GM18511 (cell line): ENCODE results near the gene MAN2B2.

Experiments
- ATAC-seq: cut with Tn5 transposase; IDR thresholded peaks from one replicate; pipeline ENCODE4 v1.9.1; 2021; ENCODE audit warnings: mild to moderate bottlenecking, moderate library complexity; ENCODE audit not compliant: unreplicated experiment

The MAN2B2 gene

GRCh38 chr4:6592804-6593563, 18.0 kb downstream of the MAN2B2 start:
- no peak for ATAC-seq

DNA sequence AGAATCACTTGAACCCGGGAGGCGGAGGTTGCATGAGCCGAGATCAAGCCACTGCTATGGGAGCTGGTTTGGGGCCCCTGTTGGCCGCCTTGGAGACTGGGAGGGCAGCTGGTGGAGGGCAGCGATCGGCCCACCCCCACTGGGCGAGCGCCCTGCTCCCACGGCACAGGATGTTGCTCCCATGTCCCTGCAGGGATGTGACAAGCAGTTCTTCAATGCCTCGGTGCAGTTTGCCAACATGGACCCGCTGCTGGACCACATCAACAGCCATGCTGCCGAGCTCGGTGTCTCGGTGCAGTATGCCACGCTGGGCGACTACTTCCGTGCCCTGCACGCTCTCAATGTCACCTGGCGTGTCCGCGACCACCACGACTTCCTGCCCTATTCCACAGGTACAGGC, 19.4 kb downstream of the MAN2B2 start:
- no peak for ATAC-seq

DNA sequence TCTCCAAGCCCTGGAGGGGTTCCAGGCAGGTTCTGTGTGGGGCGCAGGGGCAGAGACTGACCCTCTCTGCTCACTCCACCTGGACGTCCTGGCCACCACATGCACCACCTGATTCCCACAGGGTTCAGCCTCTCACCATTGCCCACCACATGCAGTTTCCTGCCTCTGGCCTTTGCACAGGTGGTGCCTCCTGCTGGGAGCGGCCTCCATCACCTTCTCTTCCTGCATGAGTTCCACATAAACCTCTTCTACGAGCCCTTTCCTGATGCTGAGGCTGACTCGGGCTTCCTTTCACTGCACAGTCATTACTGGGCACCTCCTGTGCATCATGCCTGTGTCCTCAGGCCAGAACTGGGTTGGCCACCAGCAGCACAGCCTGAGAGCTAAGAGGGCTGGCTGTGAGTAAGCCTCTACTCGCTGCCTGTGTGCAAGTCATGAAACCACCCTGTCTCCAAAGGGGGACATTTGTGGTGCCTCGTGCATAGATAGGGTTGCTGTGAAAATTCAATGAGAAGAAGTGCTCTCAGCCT, 19.9 kb downstream of the MAN2B2 start:
- no peak for ATAC-seq

- no peak for ATAC-seq
Observed at GRCh38 chr4:6595897-6596537, 21.0 kb downstream of the MAN2B2 start.

DNA sequence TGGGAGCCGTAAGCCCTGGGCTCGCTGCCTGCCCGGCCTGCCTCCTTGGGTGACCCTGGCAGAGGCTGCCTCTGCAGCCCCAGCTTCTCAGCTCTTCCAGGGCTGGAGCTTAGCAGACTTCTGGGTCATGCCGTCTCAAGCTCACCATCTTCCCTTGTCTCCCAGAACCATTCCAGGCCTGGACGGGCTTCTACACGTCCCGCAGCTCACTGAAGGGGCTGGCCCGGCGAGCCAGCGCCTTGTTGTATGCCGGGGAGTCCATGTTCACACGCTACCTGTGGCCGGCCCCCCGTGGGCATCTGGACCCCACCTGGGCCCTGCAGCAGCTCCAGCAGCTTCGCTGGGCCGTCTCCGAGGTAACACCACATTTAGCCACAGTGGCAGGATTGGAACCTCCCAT, 22.0 kb downstream of the MAN2B2 start:
- no peak for ATAC-seq

GRCh38 chr4:6598127-6598526, 23.1 kb downstream of the MAN2B2 start:
- ATAC-seq, result no peak

- no peak for ATAC-seq
Observed at GRCh38 chr4:6598641-6599040, 23.7 kb downstream of the MAN2B2 start.

- ATAC-seq, result no peak
Observed at GRCh38 chr4:6601661-6602250, 26.8 kb downstream of the MAN2B2 start.

DNA sequence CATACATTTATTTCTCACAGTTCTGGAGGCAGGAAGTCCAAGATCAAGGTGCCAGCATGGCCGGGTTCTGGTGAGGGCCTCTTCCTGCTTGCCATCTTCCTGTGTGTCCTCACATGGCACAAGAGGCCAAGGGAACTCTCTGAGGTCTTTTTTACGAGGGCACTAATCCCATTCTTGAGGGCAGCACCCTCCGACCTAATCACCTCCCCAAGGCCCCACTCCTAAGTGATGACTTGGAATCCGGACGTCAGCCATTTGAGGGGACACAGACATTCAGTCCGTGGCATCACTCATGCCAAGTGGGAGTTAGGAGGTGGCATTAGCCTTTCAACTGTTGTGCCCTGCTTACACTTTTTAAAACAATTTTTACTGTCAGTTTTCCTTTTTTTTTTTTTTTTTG, 27.3 kb downstream of the MAN2B2 start:
- no peak for ATAC-seq

- no peak for ATAC-seq
Observed at GRCh38 chr4:6603128-6603527, 28.1 kb downstream of the MAN2B2 start.

DNA sequence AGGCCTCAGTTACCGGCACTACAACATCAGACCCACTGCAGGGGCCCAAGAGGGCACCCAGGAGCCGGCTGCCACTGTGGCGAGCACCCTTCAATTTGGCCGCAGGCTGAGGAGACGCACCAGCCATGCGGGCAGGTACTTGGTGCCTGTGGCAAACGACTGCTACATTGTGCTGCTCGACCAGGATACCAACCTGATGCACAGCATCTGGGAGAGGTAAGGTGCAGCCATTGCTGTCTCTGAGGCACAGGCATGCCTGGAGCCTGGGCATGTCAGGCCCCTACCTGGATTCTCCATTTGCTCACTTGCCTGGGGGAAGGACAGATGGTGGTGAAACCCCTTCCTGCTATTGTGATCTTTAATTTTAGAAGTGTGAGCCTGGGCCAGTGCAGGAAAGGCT, 30.1 kb downstream of the MAN2B2 start:
- ATAC-seq, result no peak

DNA sequence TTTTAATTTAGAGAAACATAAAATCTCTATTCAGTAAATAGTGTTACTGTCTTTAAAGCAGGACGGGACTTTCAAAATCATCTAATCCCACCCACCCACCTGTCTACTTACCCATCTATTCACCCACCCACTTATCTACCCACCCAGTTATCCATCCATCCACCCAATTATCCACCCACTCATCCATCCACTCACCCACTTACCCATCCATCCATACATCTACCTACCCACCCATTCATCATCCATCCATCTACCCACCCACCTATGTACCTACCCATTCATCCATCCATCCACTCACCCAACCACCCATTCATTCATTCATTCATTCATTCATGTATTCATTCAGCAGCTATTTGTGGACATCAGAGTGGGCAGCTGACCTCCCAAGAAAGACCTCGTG, 30.6 kb downstream of the MAN2B2 start:
- ATAC-seq, result no peak

GRCh38 chr4:6606465-6607235, 31.7 kb downstream of the MAN2B2 start:
- ATAC-seq, result no peak

DNA sequence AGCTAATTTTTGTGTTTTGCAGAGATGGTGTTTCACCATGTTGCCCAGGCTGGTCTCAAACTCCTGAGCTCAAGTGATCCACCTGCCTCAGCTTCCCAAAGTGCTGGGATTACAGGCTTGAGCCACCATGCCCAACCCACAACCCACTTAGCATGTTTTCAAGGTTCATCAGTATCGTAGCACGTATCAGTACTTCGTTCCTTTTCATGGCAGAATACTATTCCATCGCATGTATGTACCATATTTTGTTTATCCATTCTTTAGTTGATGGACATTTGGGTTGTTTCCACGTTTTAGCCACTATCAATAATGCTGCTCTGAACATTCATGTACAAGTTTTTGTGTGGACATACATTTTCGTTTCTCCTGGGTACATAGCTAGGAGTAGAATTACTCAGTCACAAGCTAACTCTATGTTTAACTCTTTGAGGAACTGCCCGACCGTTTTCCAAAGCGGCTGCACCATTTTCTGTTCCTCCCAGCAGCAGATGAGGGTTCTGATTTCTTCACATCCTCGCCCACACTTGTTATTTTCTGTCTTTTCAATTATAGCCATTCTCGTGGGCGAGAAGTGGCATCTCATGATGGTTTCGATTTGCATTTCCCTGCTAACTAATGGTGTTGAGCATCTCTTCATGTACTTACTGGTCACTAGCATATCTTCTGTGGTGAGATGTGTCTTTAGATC, 32.5 kb downstream of the MAN2B2 start:
- no peak for ATAC-seq

DNA sequence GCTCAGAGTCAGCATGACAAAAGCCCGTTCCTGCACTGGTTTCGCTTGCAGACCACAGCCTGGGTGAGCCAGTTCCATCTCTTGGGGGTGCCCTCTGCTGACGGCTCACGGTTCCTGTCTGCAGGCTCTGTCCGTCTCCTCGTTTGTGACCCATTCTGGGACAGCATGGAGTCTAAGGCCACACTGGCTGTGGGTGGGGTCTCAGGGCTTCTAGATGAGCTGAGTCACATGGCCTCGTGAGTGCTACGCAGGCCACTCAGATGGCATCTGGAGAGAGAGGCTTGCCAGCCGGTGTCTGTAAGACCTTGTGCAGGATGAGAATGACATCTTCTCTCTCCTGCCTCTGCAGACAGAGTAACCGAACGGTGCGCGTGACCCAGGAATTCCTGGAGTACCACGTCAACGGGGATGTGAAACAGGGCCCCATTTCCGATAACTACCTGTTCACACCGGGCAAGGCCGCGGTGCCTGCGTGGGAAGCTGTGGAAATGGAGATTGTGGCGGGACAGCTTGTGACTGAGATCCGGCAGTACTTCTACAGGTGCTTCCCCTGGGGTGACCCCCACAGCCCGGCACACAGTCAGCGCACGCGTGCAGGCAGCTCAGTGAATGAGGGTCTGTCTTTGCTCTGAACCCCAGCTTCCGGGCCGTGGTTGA, 33.9 kb downstream of the MAN2B2 start:
- ATAC-seq, result no peak

- ATAC-seq, result no peak
Observed at GRCh38 chr4:6609415-6610079, 34.6 kb downstream of the MAN2B2 start.

- ATAC-seq, result no peak
Observed at GRCh38 chr4:6610856-6611430, 36.0 kb downstream of the MAN2B2 start.

- ATAC-seq, result no peak
Observed at GRCh38 chr4:6612961-6613675, 38.1 kb downstream of the MAN2B2 start.
